ENCODE data around the gene CEP72. TPM values are rescaled to one million over a fixed set of nuclear protein-coding genes. Genes with fewer than 3 reads are reported as not detected.

The CEP72 gene
- total RNA-seq, 1 donor: 3.3 TPM

DNA sequence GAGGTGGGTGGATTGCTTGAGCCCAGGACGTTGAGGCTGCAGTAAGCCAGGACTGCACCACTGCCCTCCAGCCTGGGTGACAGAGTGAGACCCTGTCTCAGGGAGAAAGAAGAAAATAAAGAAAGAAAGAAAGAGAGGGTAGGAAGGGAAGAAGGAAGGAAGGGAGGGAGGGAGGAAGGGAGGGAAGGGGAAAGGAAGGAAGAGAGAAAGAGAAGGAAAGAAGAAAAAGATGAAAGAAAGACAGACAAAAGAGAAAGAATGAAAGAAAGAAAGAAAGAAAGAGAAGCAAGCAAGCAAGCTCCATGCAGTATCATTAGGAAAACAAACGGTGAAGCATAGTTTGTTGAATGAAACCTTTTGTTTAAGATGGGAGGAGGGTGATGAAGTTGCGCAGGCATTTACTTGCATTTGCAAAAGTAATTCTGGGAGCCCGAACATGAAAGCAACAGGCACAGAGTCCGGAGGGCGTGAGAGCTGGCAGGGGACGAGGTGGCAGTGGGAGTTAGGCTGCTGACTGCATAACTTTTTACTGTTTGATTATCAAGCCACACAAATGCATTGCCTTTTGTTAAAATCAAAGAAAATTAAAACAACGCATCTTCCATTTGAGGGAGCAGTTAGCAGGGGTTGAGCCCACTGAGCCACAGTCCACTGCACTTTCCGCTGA is 26.0 kb upstream of the CEP72 start:
- Histone ChIP-seq H3K79me2 (ENCODE audit: insufficient read depth, low read length) (no peaks in the 10 kb centered on the region), H2AFZ (ENCODE audit: low read length) (no peak overlapping the region), H3K27me3 (ENCODE audit: insufficient read depth, low read length) (peaks cover 31% of the 10 kb centered on the region), H3K9me3 (ENCODE audit: low read depth, low read length) (no peaks in the 10 kb centered on the region), H3K27ac (ENCODE audit: low read depth, low read length) (no peak overlapping the region), H3K36me3 (ENCODE audit: insufficient read depth, low read length) (no peaks in the 10 kb centered on the region), H3K4me3 (ENCODE audit: insufficient read depth, low read length) (no peak overlapping the region), H4K20me1 (ENCODE audit: insufficient read depth, low read length) (no peaks in the 10 kb centered on the region), H3K4me2 (ENCODE audit: insufficient read depth, low read length) (no peak overlapping the region), H3K4me1 (ENCODE audit: insufficient read depth, low read length) (no peaks in the 10 kb centered on the region)
- TF ChIP-seq, protein P1, sequence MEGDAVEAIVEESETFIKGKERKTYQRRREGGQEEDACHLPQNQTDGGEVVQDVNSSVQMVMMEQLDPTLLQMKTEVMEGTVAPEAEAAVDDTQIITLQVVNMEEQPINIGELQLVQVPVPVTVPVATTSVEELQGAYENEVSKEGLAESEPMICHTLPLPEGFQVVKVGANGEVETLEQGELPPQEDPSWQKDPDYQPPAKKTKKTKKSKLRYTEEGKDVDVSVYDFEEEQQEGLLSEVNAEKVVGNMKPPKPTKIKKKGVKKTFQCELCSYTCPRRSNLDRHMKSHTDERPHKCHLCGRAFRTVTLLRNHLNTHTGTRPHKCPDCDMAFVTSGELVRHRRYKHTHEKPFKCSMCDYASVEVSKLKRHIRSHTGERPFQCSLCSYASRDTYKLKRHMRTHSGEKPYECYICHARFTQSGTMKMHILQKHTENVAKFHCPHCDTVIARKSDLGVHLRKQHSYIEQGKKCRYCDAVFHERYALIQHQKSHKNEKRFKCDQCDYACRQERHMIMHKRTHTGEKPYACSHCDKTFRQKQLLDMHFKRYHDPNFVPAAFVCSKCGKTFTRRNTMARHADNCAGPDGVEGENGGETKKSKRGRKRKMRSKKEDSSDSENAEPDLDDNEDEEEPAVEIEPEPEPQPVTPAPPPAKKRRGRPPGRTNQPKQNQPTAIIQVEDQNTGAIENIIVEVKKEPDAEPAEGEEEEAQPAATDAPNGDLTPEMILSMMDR (IDR thresholded peaks at IDR 0.05; ENCODE audit: extremely low read depth, low read depth, low read length): no peak
- no peak for DNase-seq (ENCODE audit: insufficient read length, low spot score, missing footprints)

- Histone ChIP-seq H3K9me3 (ENCODE audit: low read depth, low read length) (no peaks in the 10 kb centered on the region), H3K4me1 (ENCODE audit: insufficient read depth, low read length) (no peaks in the 10 kb centered on the region), H3K79me2 (ENCODE audit: insufficient read depth, low read length) (no peaks in the 10 kb centered on the region), H4K20me1 (ENCODE audit: insufficient read depth, low read length) (no peaks in the 10 kb centered on the region), H3K4me2 (ENCODE audit: insufficient read depth, low read length) (no peak overlapping the region), H3K4me3 (ENCODE audit: insufficient read depth, low read length) (no peak overlapping the region), H2AFZ (ENCODE audit: low read length) (no peak overlapping the region), H3K27me3 (ENCODE audit: insufficient read depth, low read length) (peaks cover 34% of the 10 kb centered on the region), H3K27ac (ENCODE audit: low read depth, low read length) (no peak overlapping the region), H3K36me3 (ENCODE audit: insufficient read depth, low read length) (no peaks in the 10 kb centered on the region)
- no peak for DNase-seq (ENCODE audit: insufficient read length, low spot score, missing footprints)
- TF ChIP-seq, protein P1 (IDR thresholded peaks at IDR 0.05; ENCODE audit: extremely low read depth, low read depth, low read length): no peak
Observed at GRCh38 chr5:586751-587285, 25.3 kb upstream of the CEP72 start.

GRCh38 chr5:587403-587802 is 24.7 kb upstream of the CEP72 start:
- Histone ChIP-seq H3K4me3 (ENCODE audit: insufficient read depth, low read length) (no peak overlapping the region), H3K27me3 (ENCODE audit: insufficient read depth, low read length) (peaks cover 36% of the 10 kb centered on the region), H3K79me2 (ENCODE audit: insufficient read depth, low read length) (no peaks in the 10 kb centered on the region), H3K9me3 (ENCODE audit: low read depth, low read length) (no peaks in the 10 kb centered on the region), H4K20me1 (ENCODE audit: insufficient read depth, low read length) (no peaks in the 10 kb centered on the region), H3K36me3 (ENCODE audit: insufficient read depth, low read length) (no peaks in the 10 kb centered on the region), H2AFZ (ENCODE audit: low read length) (no peak overlapping the region), H3K4me1 (ENCODE audit: insufficient read depth, low read length) (no peaks in the 10 kb centered on the region), H3K4me2 (ENCODE audit: insufficient read depth, low read length) (no peak overlapping the region), H3K27ac (ENCODE audit: low read depth, low read length) (no peak overlapping the region)
- TF ChIP-seq, protein P1 (IDR thresholded peaks at IDR 0.05; ENCODE audit: extremely low read depth, low read depth, low read length): no peak
- no peak for DNase-seq (ENCODE audit: insufficient read length, low spot score, missing footprints)

GRCh38 chr5:588406-588995 is 23.6 kb upstream of the CEP72 start:
- no peaks in the 10 kb centered on the region for H3K9me3 ChIP-seq (ENCODE audit: low read depth, low read length)
- no peak overlapping the region for H3K4me2 ChIP-seq (ENCODE audit: insufficient read depth, low read length)
- H3K27ac ChIP-seq (ENCODE audit: low read depth, low read length): no peak overlapping the region
- H3K27me3 ChIP-seq (ENCODE audit: insufficient read depth, low read length): peaks cover 45% of the 10 kb centered on the region
- no peaks in the 10 kb centered on the region for H4K20me1 ChIP-seq (ENCODE audit: insufficient read depth, low read length)
- H3K4me3 ChIP-seq (ENCODE audit: insufficient read depth, low read length): no peak overlapping the region
- H2AFZ ChIP-seq (ENCODE audit: low read length): no peak overlapping the region
- DNase-seq (ENCODE audit: insufficient read length, low spot score, missing footprints): no peak
- TF ChIP-seq, protein P1 (IDR thresholded peaks at IDR 0.05; ENCODE audit: extremely low read depth, low read depth, low read length): no peak
- no peaks in the 10 kb centered on the region for H3K4me1 ChIP-seq (ENCODE audit: insufficient read depth, low read length)
- no peaks in the 10 kb centered on the region for H3K36me3 ChIP-seq (ENCODE audit: insufficient read depth, low read length)
- no peaks in the 10 kb centered on the region for H3K79me2 ChIP-seq (ENCODE audit: insufficient read depth, low read length)

Measured in osteoblast (primary cell).